GM19099 (cell line): ENCODE results near the gene MAP3K12.

Experiments
- POLR2A ChIP-seq: IDR thresholded peaks from 3 replicates; pipeline ENCODE4 v1.6.1; 2011; ENCODE audit warnings: low read depth; ENCODE audit not compliant: insufficient read length; ENCODE audit errors: extremely low read depth

MAP3K12 gene

GRCh38 chr12:53486736-53487487, 12.3 kb downstream of the MAP3K12 start:
- TF ChIP-seq POLR2A, result peak; percentile 3

- TF ChIP-seq POLR2A, result no peak
Measured at GRCh38 chr12:53485955-53486735, 13.1 kb downstream of the MAP3K12 start.

GRCh38 chr12:53484686-53485575, 14.3 kb downstream of the MAP3K12 start:
- TF ChIP-seq POLR2A, result peak; percentile 12

- TF ChIP-seq POLR2A, result no peak
Measured at GRCh38 chr12:53483979-53484377, 15.3 kb downstream of the MAP3K12 start.

GRCh38 chr12:53483225-53483978, 15.9 kb downstream of the MAP3K12 start:
- TF ChIP-seq POLR2A, result no peak

- TF ChIP-seq POLR2A, result peak; percentile 14
Measured at GRCh38 chr12:53482626-53483168, 16.6 kb downstream of the MAP3K12 start.

GRCh38 chr12:53481939-53482586, 17.2 kb downstream of the MAP3K12 start:
- no peak for TF ChIP-seq POLR2A

- TF ChIP-seq POLR2A, result no peak
Measured at GRCh38 chr12:53480491-53481442, 18.5 kb downstream of the MAP3K12 start.

- TF ChIP-seq POLR2A, result peak; percentile 6
Measured at GRCh38 chr12:53479331-53479730, 19.9 kb downstream of the MAP3K12 start.

- peak; percentile 7 for TF ChIP-seq POLR2A
Measured at GRCh38 chr12:53478865-53479264, 20.4 kb downstream of the MAP3K12 start.

GRCh38 chr12:53476769-53477209, 22.5 kb downstream of the MAP3K12 start:
- TF ChIP-seq POLR2A, result peak; percentile 29

- TF ChIP-seq POLR2A, result no peak
Measured at GRCh38 chr12:53474819-53475218, 24.4 kb downstream of the MAP3K12 start.
